ENCODE data around the gene FKBP2.

DNA sequence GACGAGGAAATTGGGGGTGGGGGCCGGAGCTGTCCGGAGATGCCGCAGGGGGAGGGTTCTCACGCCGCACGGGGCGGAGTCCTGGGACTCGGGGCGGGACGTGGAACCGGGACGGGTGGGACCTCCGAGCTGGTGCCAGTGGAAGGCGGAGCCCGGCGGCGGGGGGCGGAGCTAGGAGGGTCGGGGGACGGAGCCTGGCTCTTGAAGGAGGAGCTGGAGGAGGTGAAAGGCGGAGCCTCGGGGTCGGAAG, 271 bp downstream of the FKBP2 start:
- TF ChIP-seq GATA2 (IDR thresholded peaks at IDR 0.05; ENCODE audit: low read depth, low read length) (no peak), GATA3 (IDR thresholded peaks at IDR 0.05; ENCODE audit: low read depth, low read length) (no peak)
